ENCODE measurements around the gene CHAF1A.
A peak's percentile ranks its signal among the peaks of the same experiment; 100 is the strongest.

Gene CHAF1A

DNA sequence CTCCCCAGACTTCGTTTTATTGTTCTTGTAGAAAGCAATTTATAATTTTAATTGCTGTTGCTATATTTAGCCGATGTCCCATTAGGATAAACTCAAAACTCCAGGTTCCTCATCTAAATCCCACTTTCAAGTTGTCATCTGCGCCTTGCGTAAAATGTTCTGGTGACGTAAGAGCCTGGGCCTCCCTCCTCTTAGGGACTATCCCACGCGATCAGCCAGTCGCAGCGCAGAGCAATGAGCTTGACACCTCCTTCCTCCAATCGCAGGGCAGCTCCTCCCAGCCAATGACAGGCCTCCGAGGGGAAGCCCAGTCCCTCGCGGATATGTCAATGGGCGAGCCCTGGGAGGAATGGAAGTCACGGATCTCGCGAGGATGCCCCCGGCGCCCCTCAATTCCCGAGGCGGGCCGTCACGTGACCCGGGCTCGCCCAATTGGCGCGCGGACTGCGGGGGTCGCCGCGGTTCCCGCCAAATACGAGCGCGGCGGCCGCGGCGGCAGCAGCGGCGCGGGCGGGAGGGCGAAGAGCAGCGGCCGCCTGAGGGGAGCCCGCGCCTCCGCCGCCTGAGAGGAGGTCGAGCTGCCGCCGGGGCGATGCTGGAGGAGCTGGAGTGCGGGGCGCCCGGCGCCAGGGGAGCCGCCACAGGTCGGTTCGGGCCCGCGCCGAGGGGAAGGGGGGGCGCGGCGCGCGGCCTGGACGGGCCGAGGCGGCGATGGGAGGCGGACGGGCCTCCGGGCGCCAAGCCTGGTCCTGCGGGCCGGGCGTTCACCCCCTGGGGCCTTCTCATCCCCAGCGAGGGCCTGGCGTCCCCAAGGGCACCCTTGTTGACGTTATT lies at the start of gene CHAF1A:
TSS of gene CHAF1A (plus strand) at position 470 of the 834 bp plus-strand sequence. CDS start at position 593, 123 bp downstream.
- DNase-seq (ENCODE audit: low read depth, low spot score): peak; percentile 100
- Histone ChIP-seq H3K27me3 (ENCODE audit: control insufficient read depth, insufficient read depth, low read length) (no peaks in the 10 kb centered on the region), H3K36me3 (ENCODE audit: control insufficient read depth, insufficient read depth, low read length) (no peaks in the 10 kb centered on the region), H3K9me3 (ENCODE audit: control insufficient read depth, insufficient read depth, low read length) (no peaks in the 10 kb centered on the region), H3K4me1 (ENCODE audit: control insufficient read depth, insufficient read depth, low read length) (no peaks in the 10 kb centered on the region; the same call in 1 of the 2 replicates), H3K4me3 (ENCODE audit: low read length) (peak within 1 kb of the TSS; percentile 88), H3K27ac (ENCODE audit: low read length) (no peak within 1 kb of the TSS)
- WGBS (ENCODE audit: insufficient coverage, insufficient read length): no CpG with 5 or more reads among the region's 84 CpGs

- Histone ChIP-seq H3K9me3 (ENCODE audit: control insufficient read depth, insufficient read depth, low read length) (no peaks in the 10 kb centered on the region), H3K4me1 (ENCODE audit: control insufficient read depth, insufficient read depth, low read length) (no peaks in the 10 kb centered on the region), H3K36me3 (ENCODE audit: control insufficient read depth, insufficient read depth, low read length) (peaks cover 10% of the 10 kb centered on the region), H3K27me3 (ENCODE audit: control insufficient read depth, insufficient read depth, low read length) (no peaks in the 10 kb centered on the region), H3K4me3 (ENCODE audit: low read length) (no peak overlapping the region), H3K27ac (ENCODE audit: low read length) (no peak overlapping the region)
- WGBS (ENCODE audit: insufficient coverage, insufficient read length): no CpG with 5 or more reads among the region's 9 CpGs
- no peak for DNase-seq (ENCODE audit: low read depth, low spot score)
Measured at GRCh38 chr19:4352701-4353121, 49.7 kb upstream of the CHAF1A start.

DNA sequence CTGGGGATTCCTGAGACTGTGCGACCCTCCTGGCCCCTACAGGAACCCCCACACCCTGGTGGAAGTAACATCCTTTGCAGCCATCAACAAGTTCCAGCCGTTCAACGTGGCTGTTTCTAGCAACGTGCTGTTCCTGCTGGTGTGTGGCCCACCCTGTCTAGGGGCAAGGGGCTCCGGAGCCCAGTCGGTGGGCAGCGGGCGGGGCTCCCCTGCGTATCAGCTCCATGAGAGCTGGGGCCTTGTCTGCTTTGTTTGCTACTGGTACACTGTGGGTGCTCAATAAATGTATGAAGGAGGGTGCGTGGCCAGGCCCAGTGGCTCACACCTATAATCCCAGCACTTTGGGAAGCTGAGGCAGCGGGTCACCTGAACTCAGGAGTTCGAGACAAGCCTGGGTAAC lies 48.2 kb upstream of the CHAF1A start:
- no peaks in the 10 kb centered on the region for H3K27me3 ChIP-seq (ENCODE audit: control insufficient read depth, insufficient read depth, low read length)
- peaks cover 13% of the 10 kb centered on the region for H3K36me3 ChIP-seq (ENCODE audit: control insufficient read depth, insufficient read depth, low read length)
- no peak overlapping the region for H3K27ac ChIP-seq (ENCODE audit: low read length)
- no peak for DNase-seq (ENCODE audit: low read depth, low spot score)
- no CpG with 5 or more reads among the region's 12 CpGs for WGBS (ENCODE audit: insufficient coverage, insufficient read length)
- H3K9me3 ChIP-seq (ENCODE audit: control insufficient read depth, insufficient read depth, low read length): no peaks in the 10 kb centered on the region
- no peak overlapping the region for H3K4me3 ChIP-seq (ENCODE audit: low read length)
- H3K4me1 ChIP-seq (ENCODE audit: control insufficient read depth, insufficient read depth, low read length): no peaks in the 10 kb centered on the region

DNA sequence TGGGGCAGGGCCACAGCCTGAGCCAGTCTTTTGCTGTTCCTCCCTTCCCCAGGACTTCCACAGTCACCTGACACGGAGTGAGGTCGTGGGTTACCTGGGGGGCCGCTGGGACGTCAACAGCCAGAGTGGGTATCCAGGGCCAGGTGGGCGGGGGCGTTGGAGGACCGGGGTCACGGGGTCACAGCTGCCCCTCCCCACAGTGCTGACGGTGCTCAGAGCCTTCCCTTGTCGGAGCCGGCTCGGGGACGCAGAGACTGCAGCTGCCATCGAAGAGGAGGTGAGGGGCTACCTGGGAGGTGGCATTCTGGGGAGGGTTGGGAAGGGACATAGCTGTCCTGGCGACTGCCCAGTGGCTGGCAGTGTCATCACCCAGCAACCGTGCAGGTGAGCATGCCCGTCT lies 47.5 kb upstream of the CHAF1A start:
- H3K27me3 ChIP-seq (ENCODE audit: control insufficient read depth, insufficient read depth, low read length): no peaks in the 10 kb centered on the region
- no peaks in the 10 kb centered on the region for H3K4me1 ChIP-seq (ENCODE audit: control insufficient read depth, insufficient read depth, low read length)
- H3K9me3 ChIP-seq (ENCODE audit: control insufficient read depth, insufficient read depth, low read length): no peaks in the 10 kb centered on the region
- WGBS (ENCODE audit: insufficient coverage, insufficient read length): no CpG with 5 or more reads among the region's 17 CpGs
- no peak overlapping the region for H3K27ac ChIP-seq (ENCODE audit: low read length)
- no peak for DNase-seq (ENCODE audit: low read depth, low spot score)
- peaks cover 13% of the 10 kb centered on the region for H3K36me3 ChIP-seq (ENCODE audit: control insufficient read depth, insufficient read depth, low read length)
- H3K4me3 ChIP-seq (ENCODE audit: low read length): no peak overlapping the region

- Histone ChIP-seq H3K9me3 (ENCODE audit: control insufficient read depth, insufficient read depth, low read length) (no peaks in the 10 kb centered on the region), H3K4me3 (ENCODE audit: low read length) (no peak overlapping the region; the same call in 1 of the 2 replicates), H3K27me3 (ENCODE audit: control insufficient read depth, insufficient read depth, low read length) (no peaks in the 10 kb centered on the region), H3K27ac (ENCODE audit: low read length) (no peak overlapping the region), H3K36me3 (ENCODE audit: control insufficient read depth, insufficient read depth, low read length) (peaks cover 17% of the 10 kb centered on the region), H3K4me1 (ENCODE audit: control insufficient read depth, insufficient read depth, low read length) (0 out of 2 replicates have a peak, but pooled peaks cover 2% of the 10 kb centered on the region)
- DNase-seq (ENCODE audit: low read depth, low spot score): no peak
- WGBS (ENCODE audit: insufficient coverage, insufficient read length): no CpG with 5 or more reads among the region's 23 CpGs
Measured at GRCh38 chr19:4357095-4357797, 45.2 kb upstream of the CHAF1A start.

GRCh38 chr19:4357921-4358326 lies 44.5 kb upstream of the CHAF1A start:
- Histone ChIP-seq H3K4me1 (ENCODE audit: control insufficient read depth, insufficient read depth, low read length) (0 out of 2 replicates have a peak, but pooled peaks cover 2% of the 10 kb centered on the region), H3K4me3 (ENCODE audit: low read length) (no peak overlapping the region), H3K36me3 (ENCODE audit: control insufficient read depth, insufficient read depth, low read length) (peaks cover 17% of the 10 kb centered on the region), H3K27me3 (ENCODE audit: control insufficient read depth, insufficient read depth, low read length) (no peaks in the 10 kb centered on the region), H3K9me3 (ENCODE audit: control insufficient read depth, insufficient read depth, low read length) (no peaks in the 10 kb centered on the region), H3K27ac (ENCODE audit: low read length) (no peak overlapping the region)
- DNase-seq (ENCODE audit: low read depth, low spot score): no peak
- no CpG with 5 or more reads among the region's 16 CpGs for WGBS (ENCODE audit: insufficient coverage, insufficient read length)

GRCh38 chr19:4358709-4359626 lies 43.5 kb upstream of the CHAF1A start:
- H3K9me3 ChIP-seq (ENCODE audit: control insufficient read depth, insufficient read depth, low read length): no peaks in the 10 kb centered on the region
- H3K27ac ChIP-seq (ENCODE audit: low read length): no peak overlapping the region
- H3K36me3 ChIP-seq (ENCODE audit: control insufficient read depth, insufficient read depth, low read length): peaks cover 16% of the 10 kb centered on the region
- no peaks in the 10 kb centered on the region for H3K27me3 ChIP-seq (ENCODE audit: control insufficient read depth, insufficient read depth, low read length)
- H3K4me3 ChIP-seq (ENCODE audit: low read length): no peak overlapping the region
- 0 out of 2 replicates have a peak, but pooled peaks cover 2% of the 10 kb centered on the region for H3K4me1 ChIP-seq (ENCODE audit: control insufficient read depth, insufficient read depth, low read length)
- WGBS (ENCODE audit: insufficient coverage, insufficient read length): no CpG with 5 or more reads among the region's 25 CpGs
- no peak for DNase-seq (ENCODE audit: low read depth, low spot score)

- no peak overlapping the region for H3K27ac ChIP-seq (ENCODE audit: low read length)
- WGBS (ENCODE audit: insufficient coverage, insufficient read length): no CpG with 5 or more reads among the region's 13 CpGs
- peaks cover 13% of the 10 kb centered on the region for H3K36me3 ChIP-seq (ENCODE audit: control insufficient read depth, insufficient read depth, low read length)
Measured at GRCh38 chr19:4359627-4360000, 42.8 kb upstream of the CHAF1A start.

DNA sequence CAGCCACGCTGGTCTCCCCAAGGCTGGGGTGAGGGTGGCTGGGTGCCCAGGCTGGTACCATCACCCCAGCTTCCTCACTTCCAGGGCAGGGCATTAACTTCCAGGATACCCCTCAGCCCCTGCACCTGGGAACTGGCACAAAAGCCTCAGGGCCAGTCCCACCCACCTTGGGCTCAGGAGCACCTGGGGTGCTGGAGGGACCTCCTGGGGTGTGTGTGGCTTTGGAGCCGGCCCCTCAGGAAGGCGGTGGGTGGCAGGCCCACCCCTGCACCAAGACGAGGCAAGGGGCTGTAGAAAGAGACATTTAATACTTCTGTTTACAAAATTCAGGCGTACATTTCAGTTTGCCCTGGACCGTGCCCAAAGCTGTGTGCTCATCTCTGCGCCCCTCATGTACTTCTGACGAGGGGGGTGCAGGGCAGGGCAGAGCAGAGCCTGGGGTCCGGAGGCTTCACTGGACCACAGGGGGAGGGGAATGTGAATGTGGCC lies 42.3 kb upstream of the CHAF1A start:
- no peak for DNase-seq (ENCODE audit: low read depth, low spot score)
- no CpG with 5 or more reads among the region's 9 CpGs for WGBS (ENCODE audit: insufficient coverage, insufficient read length)
- Histone ChIP-seq H3K9me3 (ENCODE audit: control insufficient read depth, insufficient read depth, low read length) (no peaks in the 10 kb centered on the region), H3K4me3 (ENCODE audit: low read length) (no peak overlapping the region), H3K36me3 (ENCODE audit: control insufficient read depth, insufficient read depth, low read length) (peaks cover 15% of the 10 kb centered on the region), H3K27me3 (ENCODE audit: control insufficient read depth, insufficient read depth, low read length) (no peaks in the 10 kb centered on the region), H3K4me1 (ENCODE audit: control insufficient read depth, insufficient read depth, low read length) (0 out of 2 replicates have a peak, but pooled peaks cover 2% of the 10 kb centered on the region), H3K27ac (ENCODE audit: low read length) (no peak overlapping the region)

More at GRCh38 chr19:4359627-4360000, 42.8 kb upstream of the CHAF1A start:
- H3K9me3 ChIP-seq (ENCODE audit: control insufficient read depth, insufficient read depth, low read length): no peaks in the 10 kb centered on the region
- H3K4me3 ChIP-seq (ENCODE audit: low read length): no peak overlapping the region
- H3K27me3 ChIP-seq (ENCODE audit: control insufficient read depth, insufficient read depth, low read length): no peaks in the 10 kb centered on the region
- H3K4me1 ChIP-seq (ENCODE audit: control insufficient read depth, insufficient read depth, low read length): 0 out of 2 replicates have a peak, but pooled peaks cover 2% of the 10 kb centered on the region
- no peak for DNase-seq (ENCODE audit: low read depth, low spot score)

Measured in iPS DF 6.9 (cell line).